H1 (cell line): ENCODE measurements around the gene SHISAL1. TPM values are rescaled to one million over a fixed set of nuclear protein-coding genes. Genes with fewer than 3 reads are reported as not detected.

ENCODE experiments used
- HDAC6 ChIP-seq: IDR thresholded peaks from one replicate; pipeline ENCODE4 v1.7.1; 2012; ENCODE audit warnings: low read depth, mild to moderate bottlenecking, inconsistent platforms, low read length, moderate library complexity
- polyA plus RNA-seq, 7 experiments: library from polyadenylated mRNA; depleted of rRNA in 3 of 7; stranded (reverse) in 5 of 7; unstranded in 2 of 7; fragments of >200 nt in 5 of 7; fragments of 200-250 nt in 2 of 7; gene quantifications; 1 replicate in 5 of 7; 2 replicates in 1 of 7; 4 replicates in 1 of 7; pipeline versions ENCODE4 v1.2.1 to v1.2.3, GENCODE V29; 2011 to 2013; ENCODE audit warnings: missing spikeins in 2 of 7, mixed read lengths in 2 of 7
- total RNA-seq: library from RNA; stranded (reverse); fragmentation: NEBNext Ultra II Directional; extraction: Animal tissue kit (Norgen Biotek cat#: 25700); gene quantifications from 2 replicates; pipeline ENCODE4 v1.2.1, GENCODE V29; 2021
- TF ChIP-seq, protein P1 (sequence below): fragments of 300-600 bp; sonication (generic); IDR thresholded peaks from 2 replicates; pipeline ENCODE4 v1.7.1; 2012; ENCODE audit warnings: low read length, moderate library complexity, mild to moderate bottlenecking, inconsistent platforms; ENCODE audit not compliant: insufficient replicate concordance

The SHISAL1 gene
- total and polyA plus RNA-seq, 2 of the 8 experiments (the other 6 are each of a cell fraction or from before 2014, with no cell fraction given): 3.7 to 5.8 TPM

DNA sequence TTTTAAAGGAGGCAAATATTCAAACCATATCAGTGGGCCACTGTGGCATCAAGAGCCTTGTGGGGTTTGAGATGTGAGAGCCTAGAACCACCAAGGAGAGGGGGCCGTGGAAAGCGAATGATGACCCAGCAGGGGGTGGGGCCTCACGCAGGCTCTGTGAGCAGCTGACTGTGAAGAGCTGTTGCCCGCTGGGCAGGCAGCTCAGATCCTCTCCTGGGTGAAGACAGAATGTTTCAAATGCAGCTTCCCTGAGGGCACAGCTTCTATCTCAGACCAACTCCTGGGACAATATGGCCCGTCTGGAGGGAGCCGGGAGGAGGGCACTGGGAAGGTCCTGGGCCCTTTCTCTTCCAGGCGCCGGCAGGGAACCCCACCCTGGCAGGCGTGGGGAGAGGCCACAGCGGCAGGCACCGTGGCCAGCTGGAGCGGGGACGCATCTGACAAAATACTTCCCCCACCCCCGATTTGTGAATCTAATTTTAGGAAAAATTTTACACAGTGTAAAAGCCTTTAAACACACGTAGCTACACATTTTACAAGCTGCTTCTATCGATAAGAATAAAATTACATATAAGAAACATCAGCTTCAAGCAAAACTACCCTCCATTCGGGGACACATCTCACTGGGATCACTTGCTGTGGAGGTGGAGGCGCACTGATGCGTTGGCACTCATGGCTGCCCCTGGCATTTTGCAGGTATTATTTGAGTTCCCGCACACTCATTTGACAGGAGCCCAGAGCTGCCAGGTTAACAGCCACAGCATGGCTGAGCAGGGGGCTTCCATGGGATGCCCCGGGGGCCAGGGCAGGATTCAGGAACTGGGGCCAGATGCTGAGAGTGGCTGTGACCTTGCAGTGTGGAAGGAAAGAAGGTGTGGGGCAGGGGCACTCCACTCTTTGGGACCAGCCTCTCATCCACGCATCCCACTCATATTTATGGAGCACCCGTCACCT, 91.7 kb downstream of the SHISAL1 start (continued):
- TF ChIP-seq, protein P1, sequence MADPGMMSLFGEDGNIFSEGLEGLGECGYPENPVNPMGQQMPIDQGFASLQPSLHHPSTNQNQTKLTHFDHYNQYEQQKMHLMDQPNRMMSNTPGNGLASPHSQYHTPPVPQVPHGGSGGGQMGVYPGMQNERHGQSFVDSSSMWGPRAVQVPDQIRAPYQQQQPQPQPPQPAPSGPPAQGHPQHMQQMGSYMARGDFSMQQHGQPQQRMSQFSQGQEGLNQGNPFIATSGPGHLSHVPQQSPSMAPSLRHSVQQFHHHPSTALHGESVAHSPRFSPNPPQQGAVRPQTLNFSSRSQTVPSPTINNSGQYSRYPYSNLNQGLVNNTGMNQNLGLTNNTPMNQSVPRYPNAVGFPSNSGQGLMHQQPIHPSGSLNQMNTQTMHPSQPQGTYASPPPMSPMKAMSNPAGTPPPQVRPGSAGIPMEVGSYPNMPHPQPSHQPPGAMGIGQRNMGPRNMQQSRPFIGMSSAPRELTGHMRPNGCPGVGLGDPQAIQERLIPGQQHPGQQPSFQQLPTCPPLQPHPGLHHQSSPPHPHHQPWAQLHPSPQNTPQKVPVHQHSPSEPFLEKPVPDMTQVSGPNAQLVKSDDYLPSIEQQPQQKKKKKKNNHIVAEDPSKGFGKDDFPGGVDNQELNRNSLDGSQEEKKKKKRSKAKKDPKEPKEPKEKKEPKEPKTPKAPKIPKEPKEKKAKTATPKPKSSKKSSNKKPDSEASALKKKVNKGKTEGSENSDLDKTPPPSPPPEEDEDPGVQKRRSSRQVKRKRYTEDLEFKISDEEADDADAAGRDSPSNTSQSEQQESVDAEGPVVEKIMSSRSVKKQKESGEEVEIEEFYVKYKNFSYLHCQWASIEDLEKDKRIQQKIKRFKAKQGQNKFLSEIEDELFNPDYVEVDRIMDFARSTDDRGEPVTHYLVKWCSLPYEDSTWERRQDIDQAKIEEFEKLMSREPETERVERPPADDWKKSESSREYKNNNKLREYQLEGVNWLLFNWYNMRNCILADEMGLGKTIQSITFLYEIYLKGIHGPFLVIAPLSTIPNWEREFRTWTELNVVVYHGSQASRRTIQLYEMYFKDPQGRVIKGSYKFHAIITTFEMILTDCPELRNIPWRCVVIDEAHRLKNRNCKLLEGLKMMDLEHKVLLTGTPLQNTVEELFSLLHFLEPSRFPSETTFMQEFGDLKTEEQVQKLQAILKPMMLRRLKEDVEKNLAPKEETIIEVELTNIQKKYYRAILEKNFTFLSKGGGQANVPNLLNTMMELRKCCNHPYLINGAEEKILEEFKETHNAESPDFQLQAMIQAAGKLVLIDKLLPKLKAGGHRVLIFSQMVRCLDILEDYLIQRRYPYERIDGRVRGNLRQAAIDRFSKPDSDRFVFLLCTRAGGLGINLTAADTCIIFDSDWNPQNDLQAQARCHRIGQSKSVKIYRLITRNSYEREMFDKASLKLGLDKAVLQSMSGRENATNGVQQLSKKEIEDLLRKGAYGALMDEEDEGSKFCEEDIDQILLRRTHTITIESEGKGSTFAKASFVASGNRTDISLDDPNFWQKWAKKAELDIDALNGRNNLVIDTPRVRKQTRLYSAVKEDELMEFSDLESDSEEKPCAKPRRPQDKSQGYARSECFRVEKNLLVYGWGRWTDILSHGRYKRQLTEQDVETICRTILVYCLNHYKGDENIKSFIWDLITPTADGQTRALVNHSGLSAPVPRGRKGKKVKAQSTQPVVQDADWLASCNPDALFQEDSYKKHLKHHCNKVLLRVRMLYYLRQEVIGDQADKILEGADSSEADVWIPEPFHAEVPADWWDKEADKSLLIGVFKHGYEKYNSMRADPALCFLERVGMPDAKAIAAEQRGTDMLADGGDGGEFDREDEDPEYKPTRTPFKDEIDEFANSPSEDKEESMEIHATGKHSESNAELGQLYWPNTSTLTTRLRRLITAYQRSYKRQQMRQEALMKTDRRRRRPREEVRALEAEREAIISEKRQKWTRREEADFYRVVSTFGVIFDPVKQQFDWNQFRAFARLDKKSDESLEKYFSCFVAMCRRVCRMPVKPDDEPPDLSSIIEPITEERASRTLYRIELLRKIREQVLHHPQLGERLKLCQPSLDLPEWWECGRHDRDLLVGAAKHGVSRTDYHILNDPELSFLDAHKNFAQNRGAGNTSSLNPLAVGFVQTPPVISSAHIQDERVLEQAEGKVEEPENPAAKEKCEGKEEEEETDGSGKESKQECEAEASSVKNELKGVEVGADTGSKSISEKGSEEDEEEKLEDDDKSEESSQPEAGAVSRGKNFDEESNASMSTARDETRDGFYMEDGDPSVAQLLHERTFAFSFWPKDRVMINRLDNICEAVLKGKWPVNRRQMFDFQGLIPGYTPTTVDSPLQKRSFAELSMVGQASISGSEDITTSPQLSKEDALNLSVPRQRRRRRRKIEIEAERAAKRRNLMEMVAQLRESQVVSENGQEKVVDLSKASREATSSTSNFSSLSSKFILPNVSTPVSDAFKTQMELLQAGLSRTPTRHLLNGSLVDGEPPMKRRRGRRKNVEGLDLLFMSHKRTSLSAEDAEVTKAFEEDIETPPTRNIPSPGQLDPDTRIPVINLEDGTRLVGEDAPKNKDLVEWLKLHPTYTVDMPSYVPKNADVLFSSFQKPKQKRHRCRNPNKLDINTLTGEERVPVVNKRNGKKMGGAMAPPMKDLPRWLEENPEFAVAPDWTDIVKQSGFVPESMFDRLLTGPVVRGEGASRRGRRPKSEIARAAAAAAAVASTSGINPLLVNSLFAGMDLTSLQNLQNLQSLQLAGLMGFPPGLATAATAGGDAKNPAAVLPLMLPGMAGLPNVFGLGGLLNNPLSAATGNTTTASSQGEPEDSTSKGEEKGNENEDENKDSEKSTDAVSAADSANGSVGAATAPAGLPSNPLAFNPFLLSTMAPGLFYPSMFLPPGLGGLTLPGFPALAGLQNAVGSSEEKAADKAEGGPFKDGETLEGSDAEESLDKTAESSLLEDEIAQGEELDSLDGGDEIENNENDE: no peak
- TF ChIP-seq HDAC6: no peak
